Heart right ventricle (tissue), 16 donors: ENCODE data around the gene JMJD4. TPM values are rescaled to one million over a fixed set of nuclear protein-coding genes. Genes with fewer than 3 reads are reported as not detected.
A peak's percentile ranks its signal among the peaks of the same experiment; 100 is the strongest.

ENCODE experiments used
- ATAC-seq, 8 donors: fragments of 200-7000 bp; cut with Tn5 transposase; one replicate each; pipeline ENCODE4 v1.9.1; 2020; ENCODE audit warnings: mild to moderate bottlenecking in 8 of 8, moderate library complexity in 8 of 8, moderate number of reproducible peaks in 1 of 8
- DNase-seq, 2 donors: peaks; one replicate each; pipeline ENCODE4 v3.0.0-alpha.2; 2020
- H3K27ac ChIP-seq, 10 donors: fragments of 200-600 bp; sonication (generic) in 2 of 10; one replicate each; pipeline versions ENCODE4 v1.5.0 to v1.8.0; 2020 to 2022; ENCODE audit warnings: mild to moderate bottlenecking in 3 of 10
- H3K27me3 ChIP-seq, 7 donors: fragments of 200-600 bp; one replicate each; pipeline ENCODE4 v1.8.0; 2021 to 2022; ENCODE audit warnings: mild to moderate bottlenecking in 2 of 7
- H3K36me3 ChIP-seq, 9 donors: fragments of 200-600 bp; sonication (generic) in 1 of 9; one replicate each; pipeline versions ENCODE4 v1.5.0 to v1.8.0; 2020 to 2022; ENCODE audit warnings: mild to moderate bottlenecking in 2 of 9
- H3K4me1 ChIP-seq, 9 donors: fragments of 200-600 bp; sonication (generic) in 1 of 9; one replicate each; pipeline versions ENCODE4 v1.5.0 to v1.8.0; 2020 to 2022; ENCODE audit warnings: mild to moderate bottlenecking in 4 of 9
- H3K4me3 ChIP-seq, 10 donors: fragments of 200-600 bp; sonication (generic) in 2 of 10; one replicate each; pipeline versions ENCODE4 v1.5.0 to v1.8.0; 2020 to 2022; ENCODE audit warnings: mild to moderate bottlenecking in 7 of 10, moderate library complexity in 2 of 10
- H3K9me3 ChIP-seq, 11 donors: fragments of 200-600 bp in 10 of 11; sonication (generic) in 2 of 11; one replicate each; pipeline versions ENCODE4 v1.5.0 to v1.8.0; 2013 to 2022; ENCODE audit warnings: mild to moderate bottlenecking in 2 of 11, control low read depth in 1 of 11, moderate library complexity in 1 of 11
- CTCF ChIP-seq, 9 donors: fragments of 200-600 bp; sonication (generic) in 2 of 9; IDR thresholded peaks; one replicate each; pipeline versions ENCODE4 v1.5.0 to v1.8.0; 2021 to 2022; ENCODE audit warnings: antibody characterized with exemption in 9 of 9, mild to moderate bottlenecking in 5 of 9, moderate library complexity in 1 of 9
- WGBS, 2 donors: extraction: QIAGEN DNeasy Blood & Tissue Kit; methylation state at CpG; one replicate each; pipeline ENCODE4 v1.1.7; 2013; ENCODE audit warnings: inconsistent platforms in 1 of 2; 5-methylcytosine and 5-hydroxymethylcytosine counted together
- intact Hi-C, 10 donors: fragments of 100-400 bp; cut with DNase I; formaldehyde crosslinking; loops; one replicate each; pipeline versions ENCODE4 v1.11.1 to v1.14.2; 2022
- polyA plus RNA-seq, 2 donors: library from polyadenylated mRNA; stranded (reverse); fragments of 200-250 nt; gene quantifications; one replicate each; pipeline ENCODE4 v1.2.3, GENCODE V29; 2013
- total RNA-seq, 10 donors: library from RNA; stranded (reverse); fragmentation: NEBNext Ultra II Directional in 3 of 10; extraction: Animal tissue kit (Norgen Biotek cat#: 25700) in 3 of 10; gene quantifications; one replicate each; pipeline versions ENCODE4 v1.2.1 to v1.2.4, GENCODE V29; 2021 to 2023
- donor health status: Arrhythmogenic right ventricular cardiomyopathy.
- donor health status: ischemic (EF 13 %, LVEDD 7.1; RV severe dilation, severe dysfunction).
- donor health status: healthy with polysubstance abuse.
- donor health status: DM: no; HTN: yes; CAD: no.
- donor health status: DM: no; HTN: no; CAD: no.
- donor health status: ischemic (EF 25% LVEDD 6.9; RV normal size, moderate dysfunction).
- donor health status: ischemic (EF 25% LVEDD 5.7; RV mildly dilated, moderate dysfunction).
- donor health status: healthy.
- donor health status: DM: yes; HTN: yes; CAD: no.
- donor health status: Ischemic cardiomyopathy.
- donor health status: ischemic (EF 35%, LVEDD 5.7; RV mildly dilated, moderate dysfunction).
- donor health status: nonischemic (EF 11% LVEDD 7.7; RV severe dilation, severe dysfunction).
- donor health status: DM: yes; HTN: yes; CAD: no.
- donor health status: PGD.
- donor health status: ischemic (EF 29% LVEDD 5.4; RV normal size, mild dysfunction).
- donor health status: nonischemic (EF 23%, LVEDD 6.1; RV moderate dilation, normal function).

The JMJD4 gene
- total and polyA plus RNA-seq, 12 donors = 7.6 to 13.4 (median 10.6) TPM

DNA sequence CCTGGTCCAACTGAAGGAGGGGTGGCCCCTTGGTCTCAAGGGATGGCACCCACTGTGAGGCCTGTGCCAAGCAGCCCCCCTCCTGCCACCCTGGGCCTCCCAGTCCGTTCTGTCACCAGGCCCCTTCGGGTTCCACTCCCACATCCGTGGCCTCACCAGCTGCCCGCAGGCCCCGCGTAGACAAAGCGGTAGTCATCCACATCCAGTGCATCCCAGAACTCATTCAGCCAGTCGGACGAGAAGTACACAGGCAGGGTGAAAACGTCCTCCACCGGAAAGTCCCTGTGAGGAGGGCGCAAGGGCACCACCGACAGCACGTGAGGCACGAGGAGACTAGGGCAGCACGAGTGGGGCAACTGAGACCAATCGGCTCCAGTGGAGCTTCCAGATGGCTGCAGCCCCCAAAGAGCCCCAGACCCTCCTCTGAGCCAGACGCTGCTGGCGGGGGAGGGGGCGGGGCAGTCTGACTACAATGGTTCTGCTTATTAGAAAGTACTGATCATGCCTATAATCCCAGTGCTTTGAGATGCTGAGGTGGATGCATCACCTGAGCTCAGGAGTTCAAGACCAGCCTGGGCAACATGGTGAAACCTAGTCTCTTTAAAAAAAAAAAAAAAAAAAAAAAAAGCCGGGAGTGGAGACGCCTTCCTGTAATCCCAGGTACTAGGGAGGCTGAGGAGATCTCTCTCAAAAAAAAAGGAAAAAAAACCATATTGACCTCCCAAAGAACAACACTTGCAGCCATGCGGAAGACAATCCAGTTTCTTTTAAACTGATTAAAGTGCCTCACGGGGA is 1.2 kb downstream of the JMJD4 start:
- intact Hi-C loops = loop anchor here in 3 of 10 donors (10.0 kb wide), 2 partner anchors 169 to 249 kb away; partner anchors contain the start of gene ZNF678 (in 3 of the 3)
- WGBS, 2 donors = 76 to 77% methylated on average over 23 to 24 of the region's 24 CpGs
- Histone ChIP-seq H3K4me3 (peak overlapping the region; percentile 74 to 100 (median 92)), H3K9me3 (no peaks in the 10 kb centered on the region), H3K4me1 (peaks cover 13 to 59% (median 42%) of the 10 kb centered on the region in 9 donors), H3K27me3 (no peaks in the 10 kb centered on the region), H3K36me3 (peaks cover 0 to 40% (median 10%) of the 10 kb centered on the region in 9 donors), H3K27ac (peak overlapping the region in 7 of 10 donors; percentile 87 to 96 (median 93))
- DNase-seq (no peak), ATAC-seq (no peak)
- no peak for TF ChIP-seq CTCF (IDR thresholded peaks at IDR 0.05)

DNA sequence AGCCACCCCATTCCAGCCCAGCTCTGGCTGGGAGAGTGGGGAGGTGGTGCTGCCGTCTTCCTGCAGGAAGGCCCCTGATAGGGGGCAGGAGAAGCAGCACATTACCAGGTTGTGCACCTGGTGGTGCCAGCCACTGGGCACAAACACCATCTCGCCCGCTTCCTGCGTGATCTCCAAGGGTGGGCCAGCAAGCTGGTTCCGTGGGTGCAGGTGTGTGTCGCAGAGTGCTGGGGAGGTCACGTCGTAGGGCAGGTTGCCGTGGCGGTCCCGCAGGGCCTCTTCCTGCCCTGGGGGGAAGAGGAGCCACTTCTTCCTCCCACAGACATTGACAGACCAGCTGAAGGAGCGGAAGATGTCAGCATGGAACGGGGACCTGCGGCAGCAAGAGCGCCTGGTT is 1.8 kb downstream of the JMJD4 start:
- Histone ChIP-seq H3K4me1 (peaks cover 16 to 63% (median 47%) of the 10 kb centered on the region in 9 donors), H3K4me3 (no peak overlapping the region), H3K27ac (no peak overlapping the region)

GRCh38 chr1:227732586-227733308 is 2.4 kb downstream of the JMJD4 start:
- no peak overlapping the region for H3K27ac ChIP-seq
- peaks cover 0 to 32% (median 10%) of the 10 kb centered on the region in 9 donors for H3K36me3 ChIP-seq
- peaks cover 0 to 3% (median 0%) of the 10 kb centered on the region in 7 donors for H3K27me3 ChIP-seq
- no peaks in the 10 kb centered on the region for H3K9me3 ChIP-seq
- ATAC-seq (no peak), DNase-seq (no peak)
- H3K4me3 ChIP-seq = no peak overlapping the region
- no peak for TF ChIP-seq CTCF (IDR thresholded peaks at IDR 0.05)
- intact Hi-C loops = loop anchor here in 3 of 10 donors (10.0 kb wide), 2 partner anchors 168 to 248 kb away; partner anchors contain the start of gene ZNF678 (in 3 of the 3)
- WGBS, 2 donors = 94 to 95% methylated on average over 18 of the region's 18 CpGs
- H3K4me1 ChIP-seq = peaks cover 16 to 68% (median 51%) of the 10 kb centered on the region in 9 donors

More for the DNA sequence above, 1.8 kb downstream of the JMJD4 start:
- Histone ChIP-seq H3K36me3 (peaks cover 0 to 33% (median 10%) of the 10 kb centered on the region in 9 donors), H3K27me3 (no peaks in the 10 kb centered on the region), H3K9me3 (no peaks in the 10 kb centered on the region)
- no peak for TF ChIP-seq CTCF (IDR thresholded peaks at IDR 0.05)
- 91 to 94% methylated on average over 14 to 15 of the region's 15 CpGs for WGBS, 2 donors
- intact Hi-C loops = loop anchor here in 3 of 10 donors (10.0 kb wide), 2 partner anchors 169 to 249 kb away; partner anchors contain the start of gene ZNF678 (in 3 of the 3)
- ATAC-seq (no peak), DNase-seq (no peak)
